Putamen (tissue), 1 donor: ENCODE measurements around the gene KLHL29.

Source experiments
- DNase-seq: peaks from one replicate; pipeline ENCODE4 v3.0.0-alpha.2; 2016; ENCODE audit warnings: low spot score

Gene KLHL29

GRCh38 chr2:23422089-23423061 lies 37.4 kb downstream of the KLHL29 start:
- no peak for DNase-seq

GRCh38 chr2:23423062-23423872 lies 38.3 kb downstream of the KLHL29 start:
- no peak for DNase-seq

GRCh38 chr2:23423873-23424680 lies 39.1 kb downstream of the KLHL29 start:
- DNase-seq: no peak

GRCh38 chr2:23425338-23425871 lies 40.4 kb downstream of the KLHL29 start:
- DNase-seq: no peak

- no peak for DNase-seq
These were observed 40.9 kb downstream of the KLHL29 start for GRCh38 chr2:23425885-23426262.

- no peak for DNase-seq
These were observed 41.4 kb downstream of the KLHL29 start for GRCh38 chr2:23426263-23426905.

- DNase-seq: no peak
These were observed 42.4 kb downstream of the KLHL29 start for GRCh38 chr2:23427350-23427749.

- no peak for DNase-seq
These were observed 43.0 kb downstream of the KLHL29 start for GRCh38 chr2:23427976-23428375.

GRCh38 chr2:23429036-23429435 lies 44.1 kb downstream of the KLHL29 start:
- no peak for DNase-seq

- no peak for DNase-seq
These were observed 45.3 kb downstream of the KLHL29 start for GRCh38 chr2:23430263-23430662.

GRCh38 chr2:23432531-23432930 lies 47.6 kb downstream of the KLHL29 start:
- DNase-seq: no peak

GRCh38 chr2:23433282-23433681 lies 48.3 kb downstream of the KLHL29 start:
- DNase-seq: no peak

- DNase-seq: no peak
These were observed 49.7 kb downstream of the KLHL29 start for GRCh38 chr2:23434721-23435121.

- no peak for DNase-seq
These were observed 50.5 kb downstream of the KLHL29 start for GRCh38 chr2:23435250-23436035.

- DNase-seq: peak; percentile 52
These were observed 51.5 kb downstream of the KLHL29 start for GRCh38 chr2:23436346-23437098.

- DNase-seq: no peak
These were observed 56.4 kb downstream of the KLHL29 start for GRCh38 chr2:23441414-23441813.

GRCh38 chr2:23445450-23445868 lies 60.5 kb downstream of the KLHL29 start:
- no peak for DNase-seq

GRCh38 chr2:23446916-23447315 lies 61.9 kb downstream of the KLHL29 start:
- no peak for DNase-seq

GRCh38 chr2:23447405-23447804 lies 62.4 kb downstream of the KLHL29 start:
- no peak for DNase-seq

GRCh38 chr2:23448906-23449305 lies 63.9 kb downstream of the KLHL29 start:
- no peak for DNase-seq
